ENCODE data around the gene GPR26.
"Not testable (repeated sequence)": the region's sequence is repeated elsewhere in the genome, so short reads cannot be mapped to it uniquely, and the experiment has no call there.

Gene GPR26

GRCh38 chr10:123715546-123715945 lies 49.4 kb downstream of the GPR26 start:
- DNase-seq (ENCODE audit: low read depth in 2 of 2) = no peak

GRCh38 chr10:123717336-123717735 lies 51.2 kb downstream of the GPR26 start:
- no peak for DNase-seq (ENCODE audit: low read depth in 2 of 2)

- DNase-seq (ENCODE audit: low read depth in 2 of 2) = no peak
These were observed 52.4 kb downstream of the GPR26 start for GRCh38 chr10:123718544-123719060.

GRCh38 chr10:123720536-123720935 lies 54.4 kb downstream of the GPR26 start:
- DNase-seq (ENCODE audit: low read depth in 2 of 2) = no peak

GRCh38 chr10:123721441-123722049 lies 55.4 kb downstream of the GPR26 start:
- no peak for DNase-seq (ENCODE audit: low read depth in 2 of 2)

- DNase-seq (ENCODE audit: low read depth in 2 of 2) = no peak
These were observed 56.2 kb downstream of the GPR26 start for GRCh38 chr10:123722351-123722750.

GRCh38 chr10:123724747-123725146 lies 58.6 kb downstream of the GPR26 start:
- DNase-seq (ENCODE audit: low read depth in 2 of 2) = no peak

- no peak for DNase-seq (ENCODE audit: low read depth in 2 of 2)
These were observed 60.2 kb downstream of the GPR26 start for GRCh38 chr10:123726381-123726780.

GRCh38 chr10:123726836-123727235 lies 60.7 kb downstream of the GPR26 start:
- DNase-seq (ENCODE audit: low read depth in 2 of 2) = no peak

GRCh38 chr10:123729523-123729922 lies 63.4 kb downstream of the GPR26 start:
- DNase-seq (ENCODE audit: low read depth in 2 of 2) = no peak

- DNase-seq (ENCODE audit: low read depth in 2 of 2) = not testable (repeated sequence)
These were observed 70.8 kb downstream of the GPR26 start for GRCh38 chr10:123736917-123737316.

GRCh38 chr10:123741146-123741545 lies 75.0 kb downstream of the GPR26 start:
- DNase-seq (ENCODE audit: low read depth in 2 of 2) = no peak

GRCh38 chr10:123741711-123742110 lies 75.6 kb downstream of the GPR26 start:
- DNase-seq (ENCODE audit: low read depth in 2 of 2) = no peak

GRCh38 chr10:123742751-123743440 lies 76.7 kb downstream of the GPR26 start:
- DNase-seq (ENCODE audit: low read depth in 2 of 2) = no peak

- no peak for DNase-seq (ENCODE audit: low read depth in 2 of 2)
These were observed 77.5 kb downstream of the GPR26 start for GRCh38 chr10:123743441-123744223.

GRCh38 chr10:123744224-123744536 lies 78.0 kb downstream of the GPR26 start:
- no peak for DNase-seq (ENCODE audit: low read depth in 2 of 2)

Data from stimulated activated CD8-positive, alpha-beta memory T cell treated with anti-CD3 and anti-CD28 coated beads, Interleukin-15, amount 100 ng/mL, for 48 hours (primary cell).